Neural cell (in vitro differentiated cells): ENCODE data around the gene UBR2. TPM values are rescaled to one million over a fixed set of nuclear protein-coding genes. Genes with fewer than 3 reads are reported as not detected.

Experiments
- H2AFZ ChIP-seq: fragments of 200-600, 300-800 bp; sonication (generic), shearing (Covaris generic); 2 replicates; pipeline ENCODE4 v1.6.0; 2014; ENCODE audit warnings: low read depth, mild to moderate bottlenecking, antibody characterized with exemption, low read length, moderate library complexity
- H3F3A ChIP-seq: fragments of 200-600 bp; shearing (Covaris generic); 2 replicates; pipeline ENCODE4 v1.6.1; 2016; ENCODE audit warnings: mild to moderate bottlenecking, moderate library complexity, mixed read lengths, antibody characterized with exemption, low read length; ENCODE audit not compliant: insufficient read depth, poor library complexity, severe bottlenecking
- H3K27ac ChIP-seq: fragments of 200-600, 300-800 bp; sonication (generic), shearing (Covaris generic); 2 replicates; pipeline ENCODE4 v1.5.1; 2014; ENCODE audit warnings: mild to moderate bottlenecking, low read length, moderate library complexity
- H3K27me3 ChIP-seq: fragments of 300-800, 200-600 bp; sonication (generic), shearing (Covaris generic); 2 replicates; pipeline ENCODE4 v1.6.0; 2014; ENCODE audit warnings: mild to moderate bottlenecking, low read depth, low read length, moderate library complexity; ENCODE audit not compliant: insufficient read depth
- H3K36me3 ChIP-seq: fragments of 300-800, 200-600 bp; sonication (generic), shearing (Covaris generic); 2 replicates; pipeline ENCODE4 v1.5.1; 2014; ENCODE audit warnings: mild to moderate bottlenecking, antibody characterized with exemption, low read length, moderate library complexity; ENCODE audit not compliant: insufficient read depth
- H3K4me2 ChIP-seq: fragments of 300-800, 200-600 bp; sonication (generic), shearing (Covaris generic); 2 replicates; pipeline ENCODE4 v1.6.0; 2014; ENCODE audit warnings: mild to moderate bottlenecking, low read length
- H3K4me3 ChIP-seq: fragments of 300-800, 200-600 bp; sonication (generic), shearing (Covaris generic); 2 replicates; pipeline ENCODE4 v1.5.1; 2014; ENCODE audit warnings: mild to moderate bottlenecking, low read length, moderate library complexity
- H3K79me2 ChIP-seq: fragments of 200-600 bp; shearing (Covaris generic); replicated peaks from 2 replicates; pipeline ENCODE4 v1.6.0; 2014; ENCODE audit warnings: mild to moderate bottlenecking, low read length, moderate library complexity; ENCODE audit not compliant: insufficient read depth
- H3K9ac ChIP-seq: fragments of 300-800, 200-600 bp; sonication (generic), shearing (Covaris generic); 2 replicates; pipeline ENCODE4 v1.6.1; 2016; ENCODE audit warnings: mild to moderate bottlenecking, low read length, mixed read lengths
- H3K9me2 ChIP-seq: fragments of 200-600 bp; shearing (Covaris generic); 2 replicates; pipeline ENCODE4 v1.6.1; 2016; ENCODE audit warnings: mild to moderate bottlenecking, low read length, mixed read lengths; ENCODE audit not compliant: insufficient read depth
- H3K9me3 ChIP-seq: fragments of 200-600, 300-800 bp; sonication (generic), shearing (Covaris generic); 2 replicates; pipeline ENCODE4 v1.6.1; 2016; ENCODE audit warnings: mild to moderate bottlenecking, mixed run types, low read length, moderate library complexity, mixed read lengths
- H4K20me1 ChIP-seq: fragments of 200-600 bp; shearing (Covaris generic); 2 replicates; pipeline ENCODE4 v1.6.1; 2016; ENCODE audit warnings: mild to moderate bottlenecking, mixed run types; ENCODE audit not compliant: insufficient read depth
- EP300 ChIP-seq: fragments of 450-650 bp; conservative IDR thresholded peaks from 2 replicates; pipeline ENCODE4 v1.6.1; 2014; ENCODE audit warnings: antibody characterized with exemption, mild to moderate bottlenecking, moderate library complexity; ENCODE audit not compliant: poor library complexity, severe bottlenecking
- EZH2 ChIP-seq: fragments of 200-600, 300-800 bp; shearing (Covaris generic), sonication (generic); IDR thresholded peaks from 2 replicates; pipeline ENCODE4 v1.6.1; 2014; ENCODE audit warnings: antibody characterized with exemption, low read length, borderline replicate concordance, mild to moderate bottlenecking; ENCODE audit not compliant: insufficient read depth, poor library complexity, severe bottlenecking
- MXI1 ChIP-seq: fragments of 450-650 bp; conservative IDR thresholded peaks from 2 replicates; pipeline ENCODE4 v1.6.1; 2014; ENCODE audit warnings: antibody characterized with exemption, mild to moderate bottlenecking; ENCODE audit not compliant: poor library complexity, severe bottlenecking
- POLR2AphosphoS5 ChIP-seq: IDR thresholded peaks from 2 replicates; pipeline ENCODE4 v1.6.1; 2012
- RAD21 ChIP-seq: fragments of 450-650 bp; conservative IDR thresholded peaks from 2 replicates; pipeline ENCODE4 v1.6.1; 2014; ENCODE audit warnings: antibody characterized with exemption, mild to moderate bottlenecking, moderate library complexity
- SMC3 ChIP-seq: fragments of 450-650 bp; conservative IDR thresholded peaks from 2 replicates; pipeline ENCODE4 v1.6.1; 2014; ENCODE audit warnings: antibody characterized with exemption, mild to moderate bottlenecking, moderate library complexity; ENCODE audit not compliant: poor library complexity
- TAF1 ChIP-seq: IDR thresholded peaks from 2 replicates; pipeline ENCODE4 v1.6.1; 2012; ENCODE audit warnings: low read depth
- polyA plus RNA-seq: library from polyadenylated mRNA; depleted of rRNA; stranded (reverse); fragments of >200 nt; gene quantifications from 2 replicates; pipeline ENCODE4 v1.2.3, GENCODE V29; 2014
- TF ChIP-seq, protein P1 (sequence below): fragments of 450-650 bp; IDR thresholded peaks from 2 replicates; pipeline ENCODE4 v1.5.1; 2014; ENCODE audit warnings: antibody characterized with exemption, mild to moderate bottlenecking, moderate library complexity; ENCODE audit not compliant: poor library complexity, severe bottlenecking
- TF ChIP-seq, protein P2 (sequence below): IDR thresholded peaks from 2 replicates; pipeline ENCODE4 v1.6.1; 2012; ENCODE audit warnings: borderline replicate concordance

The UBR2 gene
- polyA plus RNA-seq, 1 donor from 2014 or later, result 24.4 TPM

DNA sequence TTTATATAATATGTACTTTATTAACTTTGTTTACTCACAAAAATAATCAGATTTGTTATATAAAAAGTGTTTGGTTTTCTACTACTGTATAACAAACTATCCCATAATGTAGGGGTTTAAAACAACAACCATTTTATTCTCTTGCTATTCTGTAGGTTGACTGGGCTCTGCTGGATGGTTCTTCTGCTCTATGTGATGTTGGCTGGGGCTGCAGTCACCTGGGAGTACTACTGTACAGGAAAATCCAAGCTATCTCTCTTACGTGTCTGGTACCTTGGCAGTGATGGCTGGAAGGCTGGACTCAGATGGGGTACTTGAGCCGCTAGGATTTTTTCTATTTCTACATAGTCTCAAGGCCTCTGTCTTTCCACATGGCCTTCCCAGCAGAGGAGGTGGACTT is 44.0 kb upstream of the UBR2 start:
- Histone ChIP-seq H3F3A (no peaks in the 10 kb centered on the region), H2AFZ (no peak overlapping the region), H3K9me3 (no peaks in the 10 kb centered on the region), H3K27me3 (no peaks in the 10 kb centered on the region), H3K4me2 (no peak overlapping the region), H3K4me3 (no peak overlapping the region), H3K9ac (no peak overlapping the region), H3K9me2 (no peaks in the 10 kb centered on the region), H3K79me2 (no peaks in the 10 kb centered on the region), H3K27ac (no peak overlapping the region), H4K20me1 (no peaks in the 10 kb centered on the region), H3K36me3 (no peaks in the 10 kb centered on the region)
- TF ChIP-seq RAD21 (no peak), SMC3 (no peak), EZH2 (no peak), MXI1 (no peak), EP300 (no peak), TAF1 (no peak), POLR2AphosphoS5 (no peak)
- TF ChIP-seq, protein P1, sequence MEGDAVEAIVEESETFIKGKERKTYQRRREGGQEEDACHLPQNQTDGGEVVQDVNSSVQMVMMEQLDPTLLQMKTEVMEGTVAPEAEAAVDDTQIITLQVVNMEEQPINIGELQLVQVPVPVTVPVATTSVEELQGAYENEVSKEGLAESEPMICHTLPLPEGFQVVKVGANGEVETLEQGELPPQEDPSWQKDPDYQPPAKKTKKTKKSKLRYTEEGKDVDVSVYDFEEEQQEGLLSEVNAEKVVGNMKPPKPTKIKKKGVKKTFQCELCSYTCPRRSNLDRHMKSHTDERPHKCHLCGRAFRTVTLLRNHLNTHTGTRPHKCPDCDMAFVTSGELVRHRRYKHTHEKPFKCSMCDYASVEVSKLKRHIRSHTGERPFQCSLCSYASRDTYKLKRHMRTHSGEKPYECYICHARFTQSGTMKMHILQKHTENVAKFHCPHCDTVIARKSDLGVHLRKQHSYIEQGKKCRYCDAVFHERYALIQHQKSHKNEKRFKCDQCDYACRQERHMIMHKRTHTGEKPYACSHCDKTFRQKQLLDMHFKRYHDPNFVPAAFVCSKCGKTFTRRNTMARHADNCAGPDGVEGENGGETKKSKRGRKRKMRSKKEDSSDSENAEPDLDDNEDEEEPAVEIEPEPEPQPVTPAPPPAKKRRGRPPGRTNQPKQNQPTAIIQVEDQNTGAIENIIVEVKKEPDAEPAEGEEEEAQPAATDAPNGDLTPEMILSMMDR, result no peak
- TF ChIP-seq, protein P2, sequence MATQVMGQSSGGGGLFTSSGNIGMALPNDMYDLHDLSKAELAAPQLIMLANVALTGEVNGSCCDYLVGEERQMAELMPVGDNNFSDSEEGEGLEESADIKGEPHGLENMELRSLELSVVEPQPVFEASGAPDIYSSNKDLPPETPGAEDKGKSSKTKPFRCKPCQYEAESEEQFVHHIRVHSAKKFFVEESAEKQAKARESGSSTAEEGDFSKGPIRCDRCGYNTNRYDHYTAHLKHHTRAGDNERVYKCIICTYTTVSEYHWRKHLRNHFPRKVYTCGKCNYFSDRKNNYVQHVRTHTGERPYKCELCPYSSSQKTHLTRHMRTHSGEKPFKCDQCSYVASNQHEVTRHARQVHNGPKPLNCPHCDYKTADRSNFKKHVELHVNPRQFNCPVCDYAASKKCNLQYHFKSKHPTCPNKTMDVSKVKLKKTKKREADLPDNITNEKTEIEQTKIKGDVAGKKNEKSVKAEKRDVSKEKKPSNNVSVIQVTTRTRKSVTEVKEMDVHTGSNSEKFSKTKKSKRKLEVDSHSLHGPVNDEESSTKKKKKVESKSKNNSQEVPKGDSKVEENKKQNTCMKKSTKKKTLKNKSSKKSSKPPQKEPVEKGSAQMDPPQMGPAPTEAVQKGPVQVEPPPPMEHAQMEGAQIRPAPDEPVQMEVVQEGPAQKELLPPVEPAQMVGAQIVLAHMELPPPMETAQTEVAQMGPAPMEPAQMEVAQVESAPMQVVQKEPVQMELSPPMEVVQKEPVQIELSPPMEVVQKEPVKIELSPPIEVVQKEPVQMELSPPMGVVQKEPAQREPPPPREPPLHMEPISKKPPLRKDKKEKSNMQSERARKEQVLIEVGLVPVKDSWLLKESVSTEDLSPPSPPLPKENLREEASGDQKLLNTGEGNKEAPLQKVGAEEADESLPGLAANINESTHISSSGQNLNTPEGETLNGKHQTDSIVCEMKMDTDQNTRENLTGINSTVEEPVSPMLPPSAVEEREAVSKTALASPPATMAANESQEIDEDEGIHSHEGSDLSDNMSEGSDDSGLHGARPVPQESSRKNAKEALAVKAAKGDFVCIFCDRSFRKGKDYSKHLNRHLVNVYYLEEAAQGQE, result no peak

DNA sequence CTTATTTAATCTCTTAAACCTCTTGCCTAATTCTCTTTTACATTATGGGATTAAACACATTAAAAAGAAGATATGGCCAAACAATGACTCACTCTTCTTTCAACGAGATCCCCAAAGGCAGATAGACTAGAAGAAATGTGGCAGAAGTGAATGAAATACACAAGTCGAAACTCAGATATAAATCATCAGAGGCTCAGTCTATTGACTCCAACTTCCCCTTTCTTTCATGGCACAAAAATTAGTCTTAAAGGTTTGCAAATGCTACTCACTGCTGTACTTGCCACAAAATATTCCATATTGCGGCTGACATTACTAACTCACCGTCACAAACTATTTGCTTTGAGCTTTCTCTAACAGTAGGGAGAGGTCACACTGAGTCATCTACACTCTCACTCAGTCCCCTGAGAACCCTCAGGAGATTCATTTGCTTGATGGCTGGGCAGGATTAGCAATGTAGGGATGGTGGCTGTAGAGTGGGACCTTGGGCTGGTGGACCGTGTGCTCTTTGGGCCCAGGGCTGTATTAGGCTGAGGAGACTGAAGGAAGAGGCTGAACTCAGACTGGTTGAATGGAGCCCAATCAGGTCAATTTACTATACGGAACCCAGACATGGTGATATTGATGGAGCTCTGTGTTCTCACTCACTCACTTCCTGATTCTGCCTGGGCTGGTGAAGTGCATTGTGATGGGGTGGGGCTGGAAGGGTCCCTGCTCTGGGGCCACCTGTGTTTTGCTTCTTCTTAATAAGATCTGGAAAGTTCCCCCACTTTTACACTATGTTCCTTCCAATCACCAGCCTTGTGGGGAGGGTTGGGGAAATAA is 42.8 kb upstream of the UBR2 start:
- Histone ChIP-seq H3K4me3 (no peak overlapping the region), H3K27me3 (no peaks in the 10 kb centered on the region), H3K9me3 (no peaks in the 10 kb centered on the region), H2AFZ (no peak overlapping the region), H3K79me2 (no peaks in the 10 kb centered on the region), H3K4me2 (no peak overlapping the region), H3F3A (no peaks in the 10 kb centered on the region), H3K27ac (no peak overlapping the region), H4K20me1 (no peaks in the 10 kb centered on the region), H3K9ac (no peak overlapping the region), H3K9me2 (no peaks in the 10 kb centered on the region), H3K36me3 (no peaks in the 10 kb centered on the region)
- TF ChIP-seq SMC3 (no peak), EZH2 (no peak), MXI1 (no peak), POLR2AphosphoS5 (no peak)
- TF ChIP-seq, protein P1, result no peak
